CD4-positive, alpha-beta T cell (primary cell): Measurements from ENCODE around the gene EIF4E1B. TPM values are rescaled to one million over a fixed set of nuclear protein-coding genes. Genes with fewer than 3 reads are reported as not detected.

Experiments used
- ATAC-seq: fragments of 200-7000 bp; cut with Tn5 transposase; one replicate; pipeline ENCODE4 v1.10.0; 2022; ENCODE audit warnings: mild to moderate bottlenecking; ENCODE audit not compliant: poor library complexity
- CTCF ChIA-PET: fragments of 350-600 bp; sonication (Branson Sonifier 250); formaldehyde crosslinking; loops from one replicate; lab custom pipeline; 2021; ENCODE audit warnings: antibody characterized with exemption, inconsistent platforms; lab: Charles Lee
- POLR2A ChIA-PET: fragments of 350-600 bp; sonication (Branson Sonifier 250); formaldehyde crosslinking; loops from one replicate; lab custom pipeline; 2021; ENCODE audit warnings: antibody characterized with exemption, inconsistent platforms; lab: Charles Lee
- DNase-seq, 14 experiments: peaks; one replicate each; pipeline ENCODE4 v3.0.0-alpha.2; 2013 to 2020; ENCODE audit warnings: mixed read lengths in 2 of 14
- H3K27ac ChIP-seq, 2 donors: one replicate each; pipeline versions ENCODE4 v1.5.1 to v1.7.0; 2013; ENCODE audit warnings: low read length in 2 of 2, low read depth in 1 of 2, mild to moderate bottlenecking in 1 of 2
- H3K27me3 ChIP-seq, 2 experiments: 1 replicate in 1 of 2; 2 replicates in 1 of 2; pipeline versions ENCODE4 v1.6.1 to v1.7.0; 2013; ENCODE audit warnings: low read length in 2 of 2, control low read depth in 1 of 2, mild to moderate bottlenecking in 1 of 2, moderate library complexity in 1 of 2; ENCODE audit not compliant: insufficient read depth in 2 of 2, control insufficient read depth in 1 of 2
- H3K36me3 ChIP-seq: one replicate; pipeline ENCODE4 v1.6.1; 2013; ENCODE audit warnings: low read length, control low read depth; ENCODE audit not compliant: insufficient read depth
- H3K4me1 ChIP-seq: one replicate; pipeline ENCODE4 v1.6.1; 2013; ENCODE audit warnings: low read length, control low read depth; ENCODE audit not compliant: insufficient read depth
- H3K4me3 ChIP-seq: one replicate; pipeline ENCODE4 v1.5.1; 2013; ENCODE audit warnings: mild to moderate bottlenecking, low read length, moderate library complexity
- H3K9me3 ChIP-seq, 2 experiments: 1 replicate in 1 of 2; 2 replicates in 1 of 2; pipeline versions ENCODE4 v1.6.1 to v1.7.0; 2013; ENCODE audit warnings: low read length in 2 of 2, mild to moderate bottlenecking in 2 of 2, control low read depth in 1 of 2, moderate library complexity in 1 of 2; ENCODE audit not compliant: control insufficient read depth in 1 of 2, insufficient read depth in 1 of 2
- H3K27ac Mint-ChIP-seq: one replicate; pipeline ENCODE4 v1.8.0; 2020; ENCODE audit warnings: mixed read lengths
- H3K27me3 Mint-ChIP-seq: one replicate; pipeline ENCODE4 v1.8.0; 2021; ENCODE audit warnings: mixed read lengths
- H3K36me3 Mint-ChIP-seq: one replicate; pipeline ENCODE4 v1.8.0; 2021; ENCODE audit warnings: low read depth, mixed read lengths
- H3K4me1 Mint-ChIP-seq: one replicate; pipeline ENCODE4 v1.8.0; 2021; ENCODE audit warnings: low read depth, mixed read lengths
- H3K4me3 Mint-ChIP-seq: one replicate; pipeline ENCODE4 v1.8.0; 2020; ENCODE audit warnings: mild to moderate bottlenecking, mixed read lengths
- H3K9me3 Mint-ChIP-seq: one replicate; pipeline ENCODE4 v1.8.0; 2020; ENCODE audit warnings: mixed read lengths
- CTCF ChIP-seq: fragments of 200-600 bp; IDR thresholded peaks from one replicate; pipeline ENCODE4 v1.8.0; 2022; ENCODE audit warnings: antibody characterized with exemption, mild to moderate bottlenecking
- intact Hi-C, 2 experiments: fragments of 100-400 bp; cut with DNase I in 1 of 2; cut with micrococcal nuclease in 1 of 2; formaldehyde crosslinking; loops; one replicate each; pipeline versions ENCODE4 v1.15.1 to v1.9.0; 2023 to 2025; cut with DNase I, micrococcal nuclease
- total RNA-seq, 174 experiments: library from RNA in 2 of 174; stranded (reverse) in 2 of 174; gene quantifications; one replicate each; pipeline ENCODE4 v1.2.3 and lab custom pipeline; 2021 to 2026

Gene EIF4E1B
- total RNA-seq, 2 experiments from 2014 or later, result not detected

GRCh38 chr5:176660530-176660859 is 30.0 kb downstream of the EIF4E1B start:
- Histone ChIP-seq H3K4me1 (peaks cover 35% of the 10 kb centered on the region), H3K9me3 (no peaks in the 10 kb centered on the region), H3K27ac (no peak overlapping the region), H3K4me3 (no peak overlapping the region), H3K36me3 (peaks cover 6% of the 10 kb centered on the region), H3K27me3 (peaks cover 0 to 2% of the 10 kb centered on the region in 2 experiments)
- POLR2A ChIA-PET, result interaction anchor here (0.6 to 5.3 kb wide), 5 partner anchors 9 to 271 kb away, joined by 3 to 52 read pairs (median 3); partner anchors contain the start of genes CLTB and TSPAN17
- peaks cover 20% of the 10 kb centered on the region for H3K27me3 Mint-ChIP-seq
- H3K9me3 Mint-ChIP-seq, result no peaks in the 10 kb centered on the region
- DNase-seq (no peak), ATAC-seq (peak; percentile 58)
- no peak for TF ChIP-seq CTCF
- peak overlapping the region; percentile 83 for H3K4me3 Mint-ChIP-seq
- CTCF ChIA-PET, result interaction anchor here (0.6 to 3.8 kb wide), 11 partner anchors 9 to 931 kb away, joined by 3 to 43 read pairs (median 5); partner anchors contain the start of gene TSPAN17
- peak overlapping the region; percentile 52 for H3K27ac Mint-ChIP-seq
- peaks cover 11% of the 10 kb centered on the region for H3K36me3 Mint-ChIP-seq
- intact Hi-C loops, result loop anchor here (2.0 kb wide), 3 partner anchors 298 to 452 kb away; no protein-coding TSS in a partner anchor
- H3K4me1 Mint-ChIP-seq, result peaks cover 33% of the 10 kb centered on the region

- Mint-ChIP-seq H3K36me3 (peaks cover 10% of the 10 kb centered on the region), H3K9me3 (no peaks in the 10 kb centered on the region), H3K4me1 (peaks cover 33% of the 10 kb centered on the region), H3K27me3 (peaks cover 22% of the 10 kb centered on the region), H3K4me3 (peak overlapping the region; percentile 83), H3K27ac (peak overlapping the region; percentile 52)
- peak; percentile 58 to 91 (median 73) for DNase-seq
- peaks cover 35% of the 10 kb centered on the region for H3K4me1 ChIP-seq
- intact Hi-C loops, result loop anchor here (2.0 kb wide), 3 partner anchors 298 to 452 kb away; no protein-coding TSS in a partner anchor
- peak; percentile 76 for ATAC-seq
- peak; percentile 97 for TF ChIP-seq CTCF
- peaks cover 0 to 2% of the 10 kb centered on the region in 2 experiments for H3K27me3 ChIP-seq
- no peak overlapping the region for H3K27ac ChIP-seq
- CTCF ChIA-PET, result interaction anchor here (0.6 to 3.8 kb wide), 11 partner anchors 9 to 931 kb away, joined by 3 to 43 read pairs (median 5); partner anchors contain the start of gene TSPAN17
- no peak overlapping the region for H3K4me3 ChIP-seq
- POLR2A ChIA-PET, result interaction anchor here (0.5 to 5.3 kb wide), 6 partner anchors 9 to 885 kb away, joined by 3 to 52 read pairs (median 3); partner anchors contain the start of genes CLTB and TSPAN17
- H3K36me3 ChIP-seq, result peaks cover 6% of the 10 kb centered on the region
- no peaks in the 10 kb centered on the region for H3K9me3 ChIP-seq
Observed at GRCh38 chr5:176660860-176661641, 30.6 kb downstream of the EIF4E1B start.

GRCh38 chr5:176661676-176662075 is 31.2 kb downstream of the EIF4E1B start:
- Histone ChIP-seq H3K27ac (no peak overlapping the region), H3K9me3 (no peaks in the 10 kb centered on the region), H3K4me3 (no peak overlapping the region), H3K36me3 (peaks cover 5% of the 10 kb centered on the region), H3K4me1 (peaks cover 35% of the 10 kb centered on the region), H3K27me3 (peaks cover 0 to 2% of the 10 kb centered on the region in 2 experiments)
- H3K27ac Mint-ChIP-seq, result no peak overlapping the region
- no peak for TF ChIP-seq CTCF
- peaks cover 22% of the 10 kb centered on the region for H3K27me3 Mint-ChIP-seq
- CTCF ChIA-PET, result interaction anchor here (0.7 to 1.6 kb wide), 3 partner anchors 8 to 213 kb away, joined by 3 to 11 read pairs (median 6); no protein-coding TSS in a partner anchor
- peaks cover 33% of the 10 kb centered on the region for H3K4me1 Mint-ChIP-seq
- DNase-seq, result no peak
- H3K9me3 Mint-ChIP-seq, result no peaks in the 10 kb centered on the region
- H3K36me3 Mint-ChIP-seq, result peaks cover 5% of the 10 kb centered on the region
- no peak overlapping the region for H3K4me3 Mint-ChIP-seq
- intact Hi-C loops, result loop anchor here (2.0 kb wide), 3 partner anchors 297 to 451 kb away; no protein-coding TSS in a partner anchor
- ATAC-seq, result no peak
- POLR2A ChIA-PET, result interaction anchor here (0.5 to 5.3 kb wide), 2 partner anchors 14 to 884 kb away, joined by 3 to 52 read pairs; partner anchors contain the start of gene TSPAN17
